Calu3 (cell line): Measurements from ENCODE around the gene TBC1D1. TPM values are rescaled to one million over a fixed set of nuclear protein-coding genes. Genes with fewer than 3 reads are reported as not detected.

ENCODE experiments used
- BruUV-seq: library from RNA; stranded (reverse); fragments of 400-500 nt; replicated peaks from 2 replicates; lab custom pipeline; 2021; lab: Mats Ljungman, UMichigan
- CTCF ChIA-PET: fragments of 300-600 bp; sonication (Branson Sonifier 250); formaldehyde crosslinking; loops from one replicate; lab custom pipeline; 2022; ENCODE audit warnings: antibody characterized with exemption; lab: Charles Lee
- DNase-seq: peaks from one replicate; pipeline ENCODE4 v3.0.0; 2022
- H3K27ac Mint-ChIP-seq: one replicate; pipeline ENCODE4 v1.8.0; 2022; ENCODE audit warnings: mixed read lengths; ENCODE audit not compliant: unreplicated experiment
- H3K27me3 Mint-ChIP-seq: one replicate; pipeline ENCODE4 v1.8.0; 2022; ENCODE audit warnings: mixed read lengths; ENCODE audit not compliant: unreplicated experiment
- H3K36me3 Mint-ChIP-seq: one replicate; pipeline ENCODE4 v1.8.0; 2022; ENCODE audit warnings: mild to moderate bottlenecking, moderate library complexity, mixed read lengths; ENCODE audit not compliant: insufficient read depth, unreplicated experiment
- H3K4me1 Mint-ChIP-seq: one replicate; pipeline ENCODE4 v1.8.0; 2022; ENCODE audit warnings: mild to moderate bottlenecking, low read depth, mixed read lengths; ENCODE audit not compliant: unreplicated experiment
- H3K4me3 Mint-ChIP-seq: one replicate; pipeline ENCODE4 v1.8.0; 2022; ENCODE audit warnings: mild to moderate bottlenecking, low read depth, moderate library complexity, mixed read lengths; ENCODE audit not compliant: unreplicated experiment
- H3K9me3 Mint-ChIP-seq: one replicate; pipeline ENCODE4 v1.8.0; 2022; ENCODE audit warnings: low read depth, mixed read lengths; ENCODE audit not compliant: unreplicated experiment
- intact Hi-C: fragments of 100-400 bp; cut with micrococcal nuclease; formaldehyde crosslinking; loops from one replicate; pipeline ENCODE4 v1.10.0; 2022; ENCODE audit not compliant: unreplicated experiment
- total RNA-seq: library from RNA; stranded (reverse); gene quantifications from 2 replicates; pipeline ENCODE4 v1.2.3, GENCODE V29; 2022
- TF ChIP-seq, protein P1 (sequence below): fragments of 200-600 bp; IDR thresholded peaks from one replicate; pipeline ENCODE4 v1.8.0; 2022; ENCODE audit warnings: antibody characterized with exemption; ENCODE audit not compliant: unreplicated experiment

Gene TBC1D1
- total RNA-seq, 1 experiment from 2014 or later = 39.8 TPM

DNA sequence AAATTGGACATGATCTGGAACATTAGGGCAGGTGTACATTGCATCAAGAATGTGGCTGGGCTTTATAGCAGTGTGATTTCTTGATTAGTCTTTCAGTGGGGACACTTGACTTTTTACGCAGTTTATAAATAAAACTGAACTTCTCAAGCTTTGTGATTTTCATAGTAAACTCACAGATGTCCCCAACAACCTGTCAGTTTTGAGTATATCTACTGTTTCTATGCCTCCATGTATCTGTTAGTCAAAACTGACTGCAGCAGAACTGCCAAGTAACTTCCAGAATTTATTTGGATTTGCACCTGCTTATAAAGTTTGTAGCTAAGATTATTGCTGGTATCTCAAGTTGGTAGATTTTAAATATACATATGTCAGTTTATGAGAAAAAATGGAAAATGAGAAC, 89.4 kb downstream of the TBC1D1 start:
- Mint-ChIP-seq H3K36me3 (peaks cover 6% of the 10 kb centered on the region), H3K4me1 (peaks cover 23% of the 10 kb centered on the region), H3K9me3 (no peaks in the 10 kb centered on the region), H3K27me3 (no peaks in the 10 kb centered on the region), H3K4me3 (no peak overlapping the region), H3K27ac (no peak overlapping the region)
- BruUV-seq = no TSS peak
- intact Hi-C loops = loop anchor here (5.0 kb wide), 2 partner anchors 52 to 88 kb away; partner anchors contain the start of gene TBC1D1
- CTCF ChIA-PET = no interaction called here
- TF ChIP-seq, protein P1, sequence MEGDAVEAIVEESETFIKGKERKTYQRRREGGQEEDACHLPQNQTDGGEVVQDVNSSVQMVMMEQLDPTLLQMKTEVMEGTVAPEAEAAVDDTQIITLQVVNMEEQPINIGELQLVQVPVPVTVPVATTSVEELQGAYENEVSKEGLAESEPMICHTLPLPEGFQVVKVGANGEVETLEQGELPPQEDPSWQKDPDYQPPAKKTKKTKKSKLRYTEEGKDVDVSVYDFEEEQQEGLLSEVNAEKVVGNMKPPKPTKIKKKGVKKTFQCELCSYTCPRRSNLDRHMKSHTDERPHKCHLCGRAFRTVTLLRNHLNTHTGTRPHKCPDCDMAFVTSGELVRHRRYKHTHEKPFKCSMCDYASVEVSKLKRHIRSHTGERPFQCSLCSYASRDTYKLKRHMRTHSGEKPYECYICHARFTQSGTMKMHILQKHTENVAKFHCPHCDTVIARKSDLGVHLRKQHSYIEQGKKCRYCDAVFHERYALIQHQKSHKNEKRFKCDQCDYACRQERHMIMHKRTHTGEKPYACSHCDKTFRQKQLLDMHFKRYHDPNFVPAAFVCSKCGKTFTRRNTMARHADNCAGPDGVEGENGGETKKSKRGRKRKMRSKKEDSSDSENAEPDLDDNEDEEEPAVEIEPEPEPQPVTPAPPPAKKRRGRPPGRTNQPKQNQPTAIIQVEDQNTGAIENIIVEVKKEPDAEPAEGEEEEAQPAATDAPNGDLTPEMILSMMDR = no peak
- no peak for DNase-seq

DNA sequence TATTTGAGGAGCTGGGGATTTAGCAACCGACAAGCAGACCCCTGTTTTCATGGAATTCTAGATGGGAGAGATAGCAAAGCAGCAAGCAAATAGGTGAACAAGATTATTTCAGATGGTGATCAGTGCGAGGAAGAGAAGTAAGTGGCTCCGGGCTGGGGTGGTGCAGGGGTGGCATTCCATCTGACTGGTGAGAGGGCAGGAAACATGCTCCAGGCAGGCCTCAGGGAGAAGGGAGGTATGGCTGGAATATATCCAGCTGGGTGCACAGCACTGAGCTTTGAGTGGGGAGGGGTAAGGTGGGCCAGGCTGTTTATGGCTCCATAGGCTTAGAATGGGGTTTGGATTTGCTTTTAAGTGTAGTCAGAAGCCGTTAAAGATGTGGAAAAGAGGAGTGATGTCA, 90.5 kb downstream of the TBC1D1 start:
- CTCF ChIA-PET = interaction anchor here (0.8 kb wide), 1 partner anchor 14 kb away, joined by 3 read pairs; no protein-coding TSS in a partner anchor

DNA sequence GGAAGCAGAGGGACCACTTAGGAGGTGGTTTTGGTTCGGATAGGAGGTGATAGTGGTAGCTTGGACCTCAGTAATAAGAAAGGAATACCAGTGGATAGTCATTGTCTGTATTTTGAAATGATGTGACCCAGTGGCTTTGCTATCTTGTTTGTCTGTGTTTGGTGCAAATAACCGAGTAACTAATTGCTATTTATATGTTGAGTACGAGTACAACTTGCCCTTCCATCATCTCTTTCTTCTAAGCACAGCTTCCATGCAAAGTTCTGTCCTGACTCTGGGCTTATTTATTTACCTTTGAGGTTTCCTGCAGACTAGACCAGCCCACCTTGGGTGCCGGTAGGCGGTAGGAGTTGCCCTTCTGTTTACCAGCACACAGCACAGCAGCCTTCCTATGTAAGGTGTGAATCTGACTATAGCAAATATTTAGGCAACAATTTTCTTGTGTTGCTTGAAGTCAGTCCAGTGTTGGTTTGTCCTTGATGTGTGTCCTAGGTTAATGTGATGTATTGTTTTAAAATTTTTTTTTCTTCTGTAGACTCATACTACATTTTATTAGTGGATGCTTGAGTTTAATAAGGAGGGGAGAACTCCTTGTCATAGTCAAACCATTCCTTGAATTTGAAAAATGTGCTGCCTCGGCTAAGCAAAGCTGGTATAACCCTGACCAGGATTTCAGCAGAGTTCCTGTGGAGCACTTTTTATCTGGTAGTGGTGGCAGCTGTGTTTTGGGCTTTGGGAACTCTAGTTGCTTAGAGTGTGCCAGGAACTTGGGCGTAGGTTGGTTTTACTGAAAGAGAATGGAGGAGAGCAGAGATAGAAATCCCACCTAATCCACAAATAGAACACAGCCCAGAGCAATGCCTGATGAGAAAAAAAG, 91.2 kb downstream of the TBC1D1 start:
- Mint-ChIP-seq H3K27ac (peak overlapping the region; percentile 67), H3K36me3 (peaks cover 6% of the 10 kb centered on the region), H3K27me3 (no peaks in the 10 kb centered on the region), H3K9me3 (no peaks in the 10 kb centered on the region), H3K4me1 (peaks cover 23% of the 10 kb centered on the region), H3K4me3 (no peak overlapping the region)
- intact Hi-C loops = loop anchor here (5.0 kb wide), 2 partner anchors 50 to 90 kb away; partner anchors contain the start of gene TBC1D1
- TF ChIP-seq, protein P1 = no peak
- CTCF ChIA-PET = interaction anchor here (0.8 kb wide), 1 partner anchor 15 kb away, joined by 3 read pairs; no protein-coding TSS in a partner anchor
- peak; percentile 15 for DNase-seq
- BruUV-seq = no TSS peak

More for the DNA sequence above, 90.5 kb downstream of the TBC1D1 start:
- Mint-ChIP-seq H3K4me3 (no peak overlapping the region), H3K4me1 (peaks cover 23% of the 10 kb centered on the region), H3K9me3 (no peaks in the 10 kb centered on the region), H3K27ac (no peak overlapping the region), H3K27me3 (no peaks in the 10 kb centered on the region), H3K36me3 (peaks cover 6% of the 10 kb centered on the region)
- TF ChIP-seq, protein P1 = no peak
- intact Hi-C loops = loop anchor here (5.0 kb wide), 2 partner anchors 51 to 89 kb away; partner anchors contain the start of gene TBC1D1
- DNase-seq = no peak
- no TSS peak for BruUV-seq

DNA sequence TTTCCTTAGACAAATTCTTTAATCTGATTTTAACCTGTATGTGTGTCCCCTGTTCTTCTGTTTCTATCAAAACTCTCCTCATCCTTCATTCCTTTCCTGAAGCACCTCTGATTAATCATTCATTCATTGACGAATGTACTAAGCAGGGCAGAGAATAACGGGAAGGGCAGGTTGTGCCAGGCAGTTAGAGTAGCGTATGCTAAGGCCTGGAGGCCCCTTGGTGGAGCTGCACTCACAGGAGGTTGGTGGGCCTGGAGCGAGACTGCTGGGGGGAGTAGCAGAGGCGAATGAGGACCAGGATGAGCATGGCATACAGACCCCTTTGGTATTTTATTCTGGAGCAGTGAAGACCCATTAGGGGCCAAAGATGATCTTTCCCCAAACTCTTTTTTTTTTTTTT, 91.9 kb downstream of the TBC1D1 start:
- peak; percentile 34 for DNase-seq
- CTCF ChIA-PET = no interaction called here
- TF ChIP-seq, protein P1 = no peak
- Mint-ChIP-seq H3K4me3 (no peak overlapping the region), H3K36me3 (peaks cover 6% of the 10 kb centered on the region), H3K27ac (peak overlapping the region; percentile 67), H3K27me3 (no peaks in the 10 kb centered on the region), H3K9me3 (no peaks in the 10 kb centered on the region), H3K4me1 (peaks cover 23% of the 10 kb centered on the region)
- no TSS peak for BruUV-seq
- intact Hi-C loops = loop anchor here (5.0 kb wide), 2 partner anchors 50 to 90 kb away; partner anchors contain the start of gene TBC1D1
